Measurements from ENCODE around the gene TENT5A.

TENT5A gene

DNA sequence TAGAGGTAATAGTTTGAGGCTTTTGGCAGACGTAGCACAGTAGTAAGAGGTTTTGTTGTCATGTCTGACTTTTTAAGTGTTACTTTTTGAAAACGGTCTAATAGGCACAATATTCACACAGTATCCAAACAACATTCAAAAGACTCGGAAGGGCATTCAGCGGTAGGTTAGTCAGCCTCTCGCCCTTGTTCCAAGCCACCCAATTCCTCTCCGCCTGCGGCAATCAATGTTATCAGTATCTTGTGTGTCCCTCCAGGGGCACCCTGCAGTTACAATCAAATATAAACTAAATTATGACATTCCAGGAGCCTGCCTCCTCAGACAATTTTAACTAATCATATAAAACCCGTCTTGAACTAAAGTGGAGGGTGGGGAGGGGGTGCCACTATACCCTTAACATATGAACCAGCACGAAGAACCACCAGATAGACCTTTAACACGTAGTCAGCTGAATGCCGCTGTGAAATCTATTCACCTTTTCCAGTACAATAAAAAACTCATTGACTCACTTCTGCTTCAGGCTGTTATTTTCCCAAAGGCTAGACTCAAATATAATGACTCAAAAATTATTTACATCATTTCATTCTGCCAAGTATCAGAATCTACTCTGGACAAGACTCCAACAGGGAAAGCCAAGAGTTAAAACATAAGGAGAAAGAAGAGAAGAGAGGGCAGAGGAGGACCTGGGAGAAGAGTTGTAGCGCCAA, 1.6 kb downstream of the TENT5A start:
- DNase-seq (ENCODE audit: extremely low read depth, low read depth), result no peak
- no peak for TF ChIP-seq CTCF (IDR thresholded peaks at IDR 0.05; ENCODE audit: low read depth, low read length)

GRCh38 chr6:81750200-81750599, 2.3 kb downstream of the TENT5A start:
- DNase-seq (ENCODE audit: extremely low read depth, low read depth), result no peak

GRCh38 chr6:81749707-81750106, 2.8 kb downstream of the TENT5A start:
- no peak for TF ChIP-seq CTCF (IDR thresholded peaks at IDR 0.05; ENCODE audit: low read depth, low read length)
- DNase-seq (ENCODE audit: extremely low read depth, low read depth), result no peak

More at GRCh38 chr6:81750200-81750599, 2.3 kb downstream of the TENT5A start:
- no peak for TF ChIP-seq CTCF (IDR thresholded peaks at IDR 0.05; ENCODE audit: low read depth, low read length)

DNA sequence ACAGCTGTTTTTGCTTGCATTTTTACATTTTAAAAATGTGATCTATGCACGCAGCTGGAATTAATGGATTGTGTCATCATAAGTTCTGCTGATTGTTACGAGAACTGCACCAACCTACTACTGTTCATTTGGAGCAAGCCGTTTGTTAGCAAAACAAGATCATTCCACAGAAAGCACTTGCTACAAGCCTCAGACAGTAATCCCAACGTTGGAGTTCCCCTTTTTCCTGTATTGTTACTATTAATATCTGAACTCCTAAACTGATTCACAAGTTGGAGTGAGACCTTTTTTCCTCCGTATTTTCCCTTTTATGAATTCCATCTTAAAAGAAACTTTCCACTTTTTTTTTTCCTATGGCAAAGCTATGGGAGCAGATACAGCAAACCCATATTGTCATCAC, 3.5 kb downstream of the TENT5A start:
- DNase-seq (ENCODE audit: extremely low read depth, low read depth), result no peak
- TF ChIP-seq CTCF (IDR thresholded peaks at IDR 0.05; ENCODE audit: low read depth, low read length), result no peak

DNA sequence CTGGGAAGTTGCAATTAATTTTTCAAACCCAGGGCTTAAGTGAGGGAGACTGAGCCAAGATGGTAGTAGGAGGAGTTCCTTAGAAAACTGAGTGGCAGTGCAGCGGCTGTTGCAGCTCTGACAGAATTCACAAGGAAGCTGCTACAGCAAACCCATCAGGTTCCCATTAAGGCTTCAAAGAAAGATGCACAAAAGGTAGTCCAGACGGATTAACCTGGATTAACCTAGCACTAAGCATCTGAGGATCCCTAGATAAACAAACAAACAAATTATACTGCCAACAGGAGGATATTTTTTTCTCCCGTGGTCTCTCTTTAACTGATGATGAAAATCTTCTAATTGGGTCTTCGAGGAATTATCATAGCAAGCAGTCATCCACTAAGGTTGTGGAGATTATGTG, 5.2 kb downstream of the TENT5A start:
- no peak for TF ChIP-seq CTCF (IDR thresholded peaks at IDR 0.05; ENCODE audit: low read depth, low read length)
- DNase-seq (ENCODE audit: extremely low read depth, low read depth), result no peak

GRCh38 chr6:81744131-81744530, 8.3 kb downstream of the TENT5A start:
- no peak for DNase-seq (ENCODE audit: extremely low read depth, low read depth)

DNA sequence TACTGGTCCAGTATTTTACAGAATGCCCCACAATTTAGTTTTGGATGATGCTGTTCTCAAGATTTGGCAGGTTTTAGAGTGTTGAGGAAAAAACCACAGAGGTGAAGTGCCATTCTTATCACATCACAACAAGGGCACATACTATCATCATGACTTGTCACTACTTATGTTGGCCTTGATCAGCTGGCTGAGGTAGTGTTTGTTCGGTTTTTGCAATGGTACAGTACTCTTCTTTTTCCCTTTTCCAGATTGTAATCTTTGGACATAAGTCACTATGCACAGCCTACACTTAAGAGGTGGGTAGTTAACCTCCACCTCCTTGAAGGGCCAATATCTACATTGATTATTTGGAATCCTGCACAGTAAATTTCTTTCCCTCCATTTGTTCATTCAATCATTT, 8.8 kb downstream of the TENT5A start:
- no peak for DNase-seq (ENCODE audit: extremely low read depth, low read depth)
- no peak for TF ChIP-seq CTCF (IDR thresholded peaks at IDR 0.05; ENCODE audit: low read depth, low read length)

More at GRCh38 chr6:81744131-81744530, 8.3 kb downstream of the TENT5A start:
- TF ChIP-seq CTCF (IDR thresholded peaks at IDR 0.05; ENCODE audit: low read depth, low read length), result no peak
